ENCODE measurements around the gene ABR.

Gene ABR

GRCh38 chr17:1168533-1169220 lies 11.1 kb downstream of the ABR start:
- Histone ChIP-seq H3K4me3 (ENCODE audit: low read length) (no peak overlapping the region), H3K27me3 (ENCODE audit: control insufficient read depth, insufficient read depth, low read length) (no peaks in the 10 kb centered on the region), H3K27ac (ENCODE audit: low read length) (no peak overlapping the region), H3K36me3 (ENCODE audit: control insufficient read depth, low read depth, low read length) (no peaks in the 10 kb centered on the region), H3K4me1 (ENCODE audit: control insufficient read depth, low read depth, low read length) (no peaks in the 10 kb centered on the region), H3K9me3 (ENCODE audit: control insufficient read depth, low read depth, low read length) (no peaks in the 10 kb centered on the region), H3K9ac (ENCODE audit: low read length) (no peak overlapping the region)

GRCh38 chr17:1166276-1166675 lies 13.5 kb downstream of the ABR start:
- Histone ChIP-seq H3K9ac (ENCODE audit: low read length) (no peak overlapping the region), H3K4me1 (ENCODE audit: control insufficient read depth, low read depth, low read length) (no peaks in the 10 kb centered on the region), H3K27ac (ENCODE audit: low read length) (no peak overlapping the region), H3K36me3 (ENCODE audit: control insufficient read depth, low read depth, low read length) (no peaks in the 10 kb centered on the region), H3K27me3 (ENCODE audit: control insufficient read depth, insufficient read depth, low read length) (no peaks in the 10 kb centered on the region), H3K9me3 (ENCODE audit: control insufficient read depth, low read depth, low read length) (no peaks in the 10 kb centered on the region), H3K4me3 (ENCODE audit: low read length) (no peak overlapping the region)

GRCh38 chr17:1165836-1166235 lies 13.9 kb downstream of the ABR start:
- H3K9ac ChIP-seq (ENCODE audit: low read length): no peak overlapping the region
- H3K36me3 ChIP-seq (ENCODE audit: control insufficient read depth, low read depth, low read length): no peaks in the 10 kb centered on the region
- H3K4me1 ChIP-seq (ENCODE audit: control insufficient read depth, low read depth, low read length): no peaks in the 10 kb centered on the region
- H3K4me3 ChIP-seq (ENCODE audit: low read length): no peak overlapping the region
- no peaks in the 10 kb centered on the region for H3K27me3 ChIP-seq (ENCODE audit: control insufficient read depth, insufficient read depth, low read length)
- no peaks in the 10 kb centered on the region for H3K9me3 ChIP-seq (ENCODE audit: control insufficient read depth, low read depth, low read length)
- H3K27ac ChIP-seq (ENCODE audit: low read length): no peak overlapping the region

- H3K9ac ChIP-seq (ENCODE audit: low read length): no peak overlapping the region
- H3K27me3 ChIP-seq (ENCODE audit: control insufficient read depth, insufficient read depth, low read length): peaks cover 7% of the 10 kb centered on the region
- no peak overlapping the region for H3K27ac ChIP-seq (ENCODE audit: low read length)
- H3K9me3 ChIP-seq (ENCODE audit: control insufficient read depth, low read depth, low read length): no peaks in the 10 kb centered on the region
- peaks cover 5% of the 10 kb centered on the region for H3K4me1 ChIP-seq (ENCODE audit: control insufficient read depth, low read depth, low read length)
- H3K36me3 ChIP-seq (ENCODE audit: control insufficient read depth, low read depth, low read length): no peaks in the 10 kb centered on the region
- no peak overlapping the region for H3K4me3 ChIP-seq (ENCODE audit: low read length)
Observed at GRCh38 chr17:1164935-1165556, 14.7 kb downstream of the ABR start.

- Histone ChIP-seq H3K9ac (ENCODE audit: low read length) (no peak overlapping the region), H3K4me3 (ENCODE audit: low read length) (no peak overlapping the region), H3K4me1 (ENCODE audit: control insufficient read depth, low read depth, low read length) (peaks cover 5% of the 10 kb centered on the region), H3K9me3 (ENCODE audit: control insufficient read depth, low read depth, low read length) (no peaks in the 10 kb centered on the region), H3K27ac (ENCODE audit: low read length) (no peak overlapping the region), H3K27me3 (ENCODE audit: control insufficient read depth, insufficient read depth, low read length) (peaks cover 11% of the 10 kb centered on the region), H3K36me3 (ENCODE audit: control insufficient read depth, low read depth, low read length) (no peaks in the 10 kb centered on the region)
Observed at GRCh38 chr17:1162116-1162855, 17.5 kb downstream of the ABR start.

GRCh38 chr17:1160591-1161390 lies 19.0 kb downstream of the ABR start:
- H3K4me3 ChIP-seq (ENCODE audit: low read length): peak overlapping the region; percentile 41
- peaks cover 11% of the 10 kb centered on the region for H3K27me3 ChIP-seq (ENCODE audit: control insufficient read depth, insufficient read depth, low read length)
- H3K4me1 ChIP-seq (ENCODE audit: control insufficient read depth, low read depth, low read length): peaks cover 5% of the 10 kb centered on the region
- H3K36me3 ChIP-seq (ENCODE audit: control insufficient read depth, low read depth, low read length): no peaks in the 10 kb centered on the region
- no peaks in the 10 kb centered on the region for H3K9me3 ChIP-seq (ENCODE audit: control insufficient read depth, low read depth, low read length)
- no peak overlapping the region for H3K27ac ChIP-seq (ENCODE audit: low read length)
- H3K9ac ChIP-seq (ENCODE audit: low read length): no peak overlapping the region

GRCh38 chr17:1159431-1160180 lies 20.2 kb downstream of the ABR start:
- H3K9ac ChIP-seq (ENCODE audit: low read length): no peak overlapping the region
- H3K27ac ChIP-seq (ENCODE audit: low read length): no peak overlapping the region
- no peak overlapping the region for H3K4me3 ChIP-seq (ENCODE audit: low read length)
- H3K36me3 ChIP-seq (ENCODE audit: control insufficient read depth, low read depth, low read length): no peaks in the 10 kb centered on the region
- peaks cover 5% of the 10 kb centered on the region for H3K4me1 ChIP-seq (ENCODE audit: control insufficient read depth, low read depth, low read length)
- H3K9me3 ChIP-seq (ENCODE audit: control insufficient read depth, low read depth, low read length): no peaks in the 10 kb centered on the region
- H3K27me3 ChIP-seq (ENCODE audit: control insufficient read depth, insufficient read depth, low read length): peaks cover 11% of the 10 kb centered on the region

GRCh38 chr17:1158879-1159278 lies 20.9 kb downstream of the ABR start:
- Histone ChIP-seq H3K4me3 (ENCODE audit: low read length) (no peak overlapping the region), H3K9me3 (ENCODE audit: control insufficient read depth, low read depth, low read length) (no peaks in the 10 kb centered on the region), H3K27me3 (ENCODE audit: control insufficient read depth, insufficient read depth, low read length) (peaks cover 11% of the 10 kb centered on the region), H3K36me3 (ENCODE audit: control insufficient read depth, low read depth, low read length) (no peaks in the 10 kb centered on the region), H3K9ac (ENCODE audit: low read length) (no peak overlapping the region), H3K27ac (ENCODE audit: low read length) (no peak overlapping the region), H3K4me1 (ENCODE audit: control insufficient read depth, low read depth, low read length) (peaks cover 5% of the 10 kb centered on the region)

- Histone ChIP-seq H3K27me3 (ENCODE audit: control insufficient read depth, insufficient read depth, low read length) (peaks cover 11% of the 10 kb centered on the region), H3K4me1 (ENCODE audit: control insufficient read depth, low read depth, low read length) (peaks cover 5% of the 10 kb centered on the region), H3K27ac (ENCODE audit: low read length) (no peak overlapping the region), H3K9me3 (ENCODE audit: control insufficient read depth, low read depth, low read length) (no peaks in the 10 kb centered on the region), H3K36me3 (ENCODE audit: control insufficient read depth, low read depth, low read length) (no peaks in the 10 kb centered on the region), H3K4me3 (ENCODE audit: low read length) (no peak overlapping the region), H3K9ac (ENCODE audit: low read length) (no peak overlapping the region)
Observed at GRCh38 chr17:1156864-1157263, 22.9 kb downstream of the ABR start.

- Histone ChIP-seq H3K9ac (ENCODE audit: low read length) (no peak overlapping the region), H3K27me3 (ENCODE audit: control insufficient read depth, insufficient read depth, low read length) (peaks cover 2% of the 10 kb centered on the region), H3K36me3 (ENCODE audit: control insufficient read depth, low read depth, low read length) (peaks cover 4% of the 10 kb centered on the region), H3K4me3 (ENCODE audit: low read length) (no peak overlapping the region), H3K27ac (ENCODE audit: low read length) (no peak overlapping the region), H3K4me1 (ENCODE audit: control insufficient read depth, low read depth, low read length) (no peaks in the 10 kb centered on the region), H3K9me3 (ENCODE audit: control insufficient read depth, low read depth, low read length) (no peaks in the 10 kb centered on the region)
Observed at GRCh38 chr17:1154704-1155103, 25.1 kb downstream of the ABR start.

Measured in iPS-18a (cell line).